NB4 (cell line): ENCODE measurements around the gene BORCS8.

Experiments
- CTCF ChIP-seq: IDR thresholded peaks from one replicate; pipeline ENCODE4 v1.5.1; 2012; ENCODE audit warnings: low read depth, low read length
- POLR2A ChIP-seq: IDR thresholded peaks from 2 replicates; pipeline ENCODE4 v1.6.1; 2011; ENCODE audit warnings: mild to moderate bottlenecking; ENCODE audit not compliant: insufficient read length; ENCODE audit errors: extremely low read depth

DNA sequence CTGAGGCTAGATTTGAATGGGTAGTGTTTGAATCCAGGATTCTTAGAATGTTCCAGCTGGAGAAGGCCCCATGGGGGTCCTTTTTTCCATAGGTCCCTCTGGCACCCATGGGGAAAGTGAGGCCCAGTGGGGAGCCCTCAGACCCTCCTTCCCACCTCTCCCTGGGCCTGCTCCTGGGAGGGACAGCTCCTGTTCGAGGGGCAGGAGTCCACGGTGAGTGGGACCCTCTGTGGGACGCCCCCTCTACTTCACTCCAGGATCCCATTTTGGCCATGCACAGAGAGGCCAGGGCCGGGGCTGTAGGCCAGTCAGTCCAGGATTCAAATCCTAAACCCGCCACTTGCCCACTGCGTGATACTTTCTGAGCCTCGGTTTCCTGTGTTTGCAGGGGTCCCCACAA is 29.5 kb downstream of the BORCS8 start:
- TF ChIP-seq CTCF (no peak), POLR2A (no peak)
